ENCODE data around the gene KRTAP20-2.

KRTAP20-2 gene

DNA sequence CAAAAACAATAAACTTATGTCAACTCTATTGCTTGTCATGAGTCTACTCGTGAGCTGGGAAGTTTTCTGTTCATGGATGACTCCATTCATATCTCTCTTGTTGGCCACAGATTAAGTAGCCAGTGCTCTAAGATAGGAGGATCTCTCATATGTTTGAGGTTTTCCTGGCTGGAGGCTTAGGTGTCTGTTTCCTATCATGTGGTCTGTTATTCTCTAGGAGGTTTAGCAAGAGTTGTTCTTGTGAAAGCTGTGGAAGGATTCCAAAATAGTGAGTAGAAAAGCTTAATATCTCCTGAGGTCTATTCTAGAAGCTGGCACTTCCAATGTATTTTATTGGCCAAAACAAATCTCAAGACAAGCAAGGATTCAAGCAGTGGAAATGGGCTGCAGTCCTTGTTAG lies 5.8 kb upstream of the KRTAP20-2 start:
- DNase-seq (no peak), ATAC-seq (replicated peaks) (no peak)
- no peaks in the 10 kb centered on the region for H3K4me1 Mint-ChIP-seq
- no peak overlapping the region for H3K27ac Mint-ChIP-seq
- H3K9me3 Mint-ChIP-seq = peaks cover 5% of the 10 kb centered on the region in 2 donors
- H3K4me3 Mint-ChIP-seq = no peak overlapping the region
- H3K36me3 Mint-ChIP-seq = no peaks in the 10 kb centered on the region
- no peaks in the 10 kb centered on the region for H3K27me3 Mint-ChIP-seq

DNA sequence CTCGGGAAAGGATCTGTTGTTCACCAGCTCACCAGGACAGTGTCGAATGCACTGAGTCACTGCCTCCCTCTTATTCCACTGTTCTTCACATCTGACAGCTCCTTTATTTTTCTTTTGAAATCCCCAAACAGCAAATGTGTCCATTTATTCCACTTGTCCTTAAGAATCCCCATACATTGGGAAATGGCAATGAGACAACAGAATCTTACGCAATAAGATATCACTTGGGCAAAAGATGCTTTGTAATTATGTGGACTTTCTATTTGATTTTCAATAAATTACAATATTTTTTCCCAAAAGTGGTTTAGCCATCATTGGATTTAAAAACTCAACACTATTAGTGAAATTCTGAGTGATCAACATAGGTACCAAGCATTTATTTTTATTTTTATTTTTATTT lies 3.7 kb downstream of the KRTAP20-2 start:
- no peak for ATAC-seq (replicated peaks)

DNA sequence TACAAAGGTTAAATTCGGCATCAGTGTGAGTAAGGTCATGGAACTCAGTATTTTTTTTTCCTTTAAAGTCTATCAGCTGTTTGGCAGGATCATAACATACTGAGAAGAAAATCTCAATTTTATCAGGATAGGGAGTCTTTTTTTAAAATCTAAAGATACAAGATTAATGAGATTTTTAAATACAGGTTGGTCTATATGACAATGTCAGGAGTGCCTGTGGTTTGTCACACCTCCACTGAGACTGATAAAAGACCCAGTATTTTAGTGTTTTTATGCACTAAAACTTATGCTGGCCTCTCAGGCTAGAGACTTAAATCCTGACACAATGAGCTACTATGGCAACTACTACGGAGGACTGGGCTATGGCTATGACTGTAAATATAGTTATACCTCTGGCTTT lies 7.6 kb downstream of the KRTAP20-2 start, which contains the start of gene KRTAP20-3:
KRTAP20-3 (plus strand) TSS at position 301 of the 400 bp plus-strand sequence.
- peaks cover 11 to 13% of the 10 kb centered on the region in 2 donors for H3K9me3 Mint-ChIP-seq
- H3K27me3 Mint-ChIP-seq = no peaks in the 10 kb centered on the region
- no peaks in the 10 kb centered on the region for H3K4me1 Mint-ChIP-seq
- H3K36me3 Mint-ChIP-seq = no peaks in the 10 kb centered on the region
- H3K4me3 Mint-ChIP-seq = no peak within 1 kb of the TSS
- ATAC-seq (replicated peaks) (no peak), DNase-seq (no peak)
- H3K27ac Mint-ChIP-seq = no peak within 1 kb of the TSS

More for the DNA sequence above, 3.7 kb downstream of the KRTAP20-2 start:
- no peak overlapping the region for H3K4me3 Mint-ChIP-seq
- H3K36me3 Mint-ChIP-seq = no peaks in the 10 kb centered on the region
- DNase-seq = no peak
- H3K9me3 Mint-ChIP-seq = peaks cover 3% of the 10 kb centered on the region in 2 donors
- no peaks in the 10 kb centered on the region for H3K27me3 Mint-ChIP-seq
- H3K27ac Mint-ChIP-seq = no peak overlapping the region
- H3K4me1 Mint-ChIP-seq = no peaks in the 10 kb centered on the region

DNA sequence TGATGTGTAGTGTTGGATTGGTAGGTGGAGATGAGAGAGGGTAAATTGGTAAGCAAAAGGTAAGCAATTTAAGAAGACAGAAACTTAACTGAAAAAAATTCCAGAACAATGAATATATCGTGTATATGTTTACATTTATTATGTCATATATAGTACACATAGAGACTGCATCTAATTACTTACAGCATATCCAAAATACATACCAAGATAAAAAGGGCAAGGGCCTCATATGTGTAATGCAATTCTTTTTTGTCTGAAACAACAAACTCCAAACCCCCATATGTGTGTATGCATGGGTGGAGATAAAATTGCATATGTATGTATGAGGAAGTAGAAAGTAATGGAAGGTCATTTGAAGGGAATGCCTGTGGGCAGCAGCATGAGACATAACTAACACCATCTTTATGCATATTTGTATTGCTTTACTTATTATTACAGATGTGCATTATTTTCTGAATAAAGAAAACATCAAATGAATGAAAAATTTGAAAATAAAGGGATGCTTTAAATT lies 12.0 kb downstream of the KRTAP20-2 start:
- H3K27ac Mint-ChIP-seq = no peak overlapping the region
- H3K4me1 Mint-ChIP-seq = no peaks in the 10 kb centered on the region
- peaks cover 9 to 13% of the 10 kb centered on the region in 2 donors for H3K9me3 Mint-ChIP-seq
- ATAC-seq (replicated peaks) = no peak
- no peaks in the 10 kb centered on the region for H3K36me3 Mint-ChIP-seq
- no peaks in the 10 kb centered on the region for H3K27me3 Mint-ChIP-seq
- no peak for DNase-seq
- H3K4me3 Mint-ChIP-seq = no peak overlapping the region

DNA sequence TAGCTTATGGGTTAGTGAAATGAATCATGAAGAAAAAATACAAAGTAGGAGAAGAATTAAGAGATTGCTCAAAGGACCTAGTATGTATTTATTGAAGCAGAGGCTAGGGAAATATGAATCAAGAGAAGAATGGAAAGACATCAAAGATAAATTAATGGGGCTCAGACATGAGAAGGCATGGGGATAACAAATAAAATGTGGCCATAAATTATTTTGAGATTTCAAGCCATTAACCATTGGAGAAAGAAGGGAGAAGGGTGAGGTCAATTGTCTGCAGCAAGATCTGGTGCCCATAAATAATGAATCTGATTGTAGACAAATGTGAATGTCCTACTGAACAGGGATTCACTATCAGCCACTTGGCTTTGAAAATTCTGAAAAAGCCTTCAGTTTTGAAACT lies 17.9 kb downstream of the KRTAP20-2 start:
- H3K4me3 Mint-ChIP-seq = no peak overlapping the region
- no peaks in the 10 kb centered on the region for H3K36me3 Mint-ChIP-seq
- H3K27me3 Mint-ChIP-seq = no peaks in the 10 kb centered on the region
- H3K9me3 Mint-ChIP-seq = peaks cover 0 to 2% of the 10 kb centered on the region in 2 donors
- ATAC-seq (replicated peaks) (no peak), DNase-seq (no peak)
- no peaks in the 10 kb centered on the region for H3K4me1 Mint-ChIP-seq
- no peak overlapping the region for H3K27ac Mint-ChIP-seq

DNA sequence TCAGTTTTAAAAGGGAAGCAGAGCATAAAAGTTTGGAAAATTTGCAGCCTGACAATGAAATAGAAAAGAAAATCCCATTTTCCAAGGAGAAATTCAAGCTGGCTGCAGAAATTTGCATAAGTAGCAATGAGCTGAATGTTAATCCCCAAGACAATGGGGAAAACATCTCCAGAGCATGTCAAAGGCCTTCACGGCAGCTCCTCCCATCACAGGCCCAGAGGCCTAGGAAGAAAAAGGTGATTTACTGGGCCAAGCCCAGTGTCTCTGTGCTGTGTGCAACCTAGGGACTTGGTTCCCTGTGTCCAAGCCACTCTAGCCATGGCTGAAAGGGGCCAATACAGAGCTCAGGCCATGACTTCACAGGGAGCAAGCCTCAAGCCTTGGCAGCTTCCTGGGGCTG lies 33.8 kb downstream of the KRTAP20-2 start:
- Mint-ChIP-seq H3K4me3 (no peak overlapping the region), H3K27me3 (no peaks in the 10 kb centered on the region), H3K36me3 (no peaks in the 10 kb centered on the region), H3K27ac (no peak overlapping the region), H3K9me3 (peaks cover 13 to 20% of the 10 kb centered on the region in 2 donors), H3K4me1 (no peaks in the 10 kb centered on the region)
- ATAC-seq (replicated peaks) = no peak
- DNase-seq = no peak

DNA sequence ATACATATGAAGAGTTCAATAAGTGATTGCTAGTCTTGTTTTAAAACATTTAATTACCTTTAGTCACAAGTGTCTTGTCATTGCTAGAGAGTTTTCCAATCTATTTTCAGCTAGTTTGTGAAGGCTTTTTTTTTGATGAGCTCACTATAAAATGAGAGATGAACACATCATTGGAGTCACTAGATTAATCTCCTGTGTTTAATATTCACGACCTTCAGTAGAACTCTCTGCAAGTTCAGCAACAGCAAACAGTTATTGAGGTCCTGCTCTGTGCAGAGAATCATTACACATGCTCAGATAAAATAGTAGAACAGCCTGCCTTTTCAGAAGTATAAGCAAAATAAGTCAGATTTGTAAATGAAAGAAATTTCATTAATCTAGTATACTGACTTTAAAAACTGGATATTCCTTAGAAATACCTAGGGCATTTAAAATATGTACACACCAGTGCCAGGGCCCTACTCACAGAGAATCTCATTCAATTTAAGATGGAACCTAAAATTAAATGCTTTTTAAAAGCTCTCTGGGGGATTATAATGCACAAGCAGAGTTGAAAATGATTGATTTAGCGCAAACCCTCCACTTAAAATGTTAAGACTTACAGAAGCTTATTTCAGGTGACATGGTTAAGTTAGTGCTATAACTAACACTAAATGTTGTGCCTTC lies 38.1 kb downstream of the KRTAP20-2 start:
- H3K27ac Mint-ChIP-seq = no peak overlapping the region
- no peaks in the 10 kb centered on the region for H3K4me1 Mint-ChIP-seq
- H3K36me3 Mint-ChIP-seq = no peaks in the 10 kb centered on the region
- ATAC-seq (replicated peaks) = no peak
- DNase-seq = no peak
- H3K4me3 Mint-ChIP-seq = no peak overlapping the region
- H3K27me3 Mint-ChIP-seq = no peaks in the 10 kb centered on the region
- peaks cover 15 to 18% of the 10 kb centered on the region in 2 donors for H3K9me3 Mint-ChIP-seq

DNA sequence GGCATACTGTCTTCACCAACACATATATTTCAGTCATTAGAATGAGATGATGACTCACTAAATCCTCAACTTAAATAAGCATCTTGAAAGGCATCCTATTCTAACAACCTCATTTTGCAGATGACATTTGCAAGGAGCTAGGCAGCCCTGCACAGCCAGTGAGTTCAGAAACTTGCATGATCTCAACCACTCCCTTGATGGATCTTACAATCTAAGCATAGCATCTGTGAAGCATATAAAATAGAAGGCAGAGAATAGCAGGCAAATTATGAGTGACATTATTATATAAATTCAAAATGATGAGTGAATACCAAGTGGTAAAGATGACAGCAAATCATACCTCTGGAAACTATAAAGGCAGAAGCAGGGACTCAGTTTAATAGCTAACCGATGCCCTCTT lies 39.3 kb downstream of the KRTAP20-2 start:
- Mint-ChIP-seq H3K4me1 (no peaks in the 10 kb centered on the region), H3K36me3 (no peaks in the 10 kb centered on the region), H3K27me3 (no peaks in the 10 kb centered on the region), H3K9me3 (peaks cover 11 to 15% of the 10 kb centered on the region in 2 donors), H3K4me3 (no peak overlapping the region), H3K27ac (no peak overlapping the region)
- DNase-seq = no peak
- no peak for ATAC-seq (replicated peaks)

DNA sequence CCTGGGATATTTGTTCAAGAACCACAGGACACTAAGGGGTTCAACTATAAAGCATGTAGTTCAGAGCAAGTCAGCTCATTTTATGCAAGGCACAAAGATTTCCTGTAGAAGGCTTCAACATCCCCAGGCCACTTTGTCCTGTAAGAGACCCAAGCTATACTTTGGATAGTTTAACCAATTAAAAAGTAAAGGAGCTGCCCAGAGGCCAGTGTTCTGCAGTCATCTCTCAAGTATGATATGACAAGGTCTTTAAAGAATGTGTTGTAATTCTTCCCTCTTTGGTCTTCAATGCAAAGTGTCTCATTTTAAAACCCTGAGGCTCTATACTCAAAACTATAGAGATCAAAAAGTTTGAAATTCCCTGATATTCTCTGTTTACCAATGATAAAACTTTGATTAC lies 41.7 kb downstream of the KRTAP20-2 start:
- Mint-ChIP-seq H3K36me3 (no peaks in the 10 kb centered on the region), H3K9me3 (peaks cover 0 to 9% of the 10 kb centered on the region in 2 donors), H3K4me1 (no peaks in the 10 kb centered on the region), H3K4me3 (no peak overlapping the region), H3K27ac (no peak overlapping the region), H3K27me3 (no peaks in the 10 kb centered on the region)
- DNase-seq (no peak), ATAC-seq (replicated peaks) (no peak)

DNA sequence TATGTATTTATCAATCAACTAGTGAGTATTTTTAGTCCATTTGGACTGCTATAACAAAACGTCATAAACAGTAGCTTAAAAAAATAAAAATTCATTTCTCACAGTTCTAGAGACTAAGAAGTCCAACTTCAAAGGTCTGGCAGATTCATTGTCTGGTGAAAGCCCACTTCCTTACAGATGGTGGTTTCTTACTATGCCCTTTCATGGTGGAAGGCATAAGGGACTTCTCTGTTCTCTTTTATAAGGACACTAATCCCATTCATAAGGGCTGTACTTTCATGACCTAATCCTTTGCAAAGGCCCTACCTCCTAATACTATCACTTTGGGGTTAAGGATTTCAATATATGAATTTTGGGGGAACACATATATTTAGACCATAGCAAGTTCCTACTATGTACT lies 45.6 kb downstream of the KRTAP20-2 start:
- Mint-ChIP-seq H3K27ac (no peak overlapping the region), H3K4me1 (no peaks in the 10 kb centered on the region), H3K9me3 (peaks cover 8% of the 10 kb centered on the region in 2 donors), H3K27me3 (no peaks in the 10 kb centered on the region), H3K4me3 (no peak overlapping the region), H3K36me3 (no peaks in the 10 kb centered on the region)
- ATAC-seq (replicated peaks) = no peak
- DNase-seq = no peak

DNA sequence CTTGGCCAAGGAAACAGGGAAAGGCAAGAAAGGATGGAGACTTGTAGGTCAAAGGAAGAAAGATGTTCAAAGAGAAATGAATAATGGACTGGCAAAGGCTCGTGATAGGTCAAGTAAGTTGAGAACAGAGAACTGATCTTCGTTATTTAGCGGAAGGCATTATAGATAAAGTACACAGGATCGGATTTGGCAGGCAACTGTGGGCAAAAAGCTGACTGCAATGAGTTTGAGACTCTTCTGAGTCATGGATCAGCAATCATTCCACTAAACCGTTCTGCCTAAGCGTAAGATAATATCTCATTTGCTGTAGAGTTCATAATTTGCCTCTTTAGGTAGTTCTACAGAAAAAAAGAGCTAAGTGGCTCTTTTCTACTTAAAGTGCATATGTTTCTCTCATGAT lies 49.5 kb downstream of the KRTAP20-2 start:
- H3K4me1 Mint-ChIP-seq = no peaks in the 10 kb centered on the region
- DNase-seq = no peak
- no peaks in the 10 kb centered on the region for H3K27me3 Mint-ChIP-seq
- H3K9me3 Mint-ChIP-seq = peaks cover 5 to 8% of the 10 kb centered on the region in 2 donors
- no peak for ATAC-seq (replicated peaks)
- H3K36me3 Mint-ChIP-seq = no peaks in the 10 kb centered on the region
- no peak overlapping the region for H3K27ac Mint-ChIP-seq
- H3K4me3 Mint-ChIP-seq = no peak overlapping the region
